Pancreas (tissue), 10 donors: Measurements from ENCODE around the gene GP1BB. TPM values are rescaled to one million over a fixed set of nuclear protein-coding genes. Genes with fewer than 3 reads are reported as not detected.
A peak's percentile ranks its signal among the peaks of the same experiment; 100 is the strongest.
"Not testable (repeated sequence)": the region's sequence is repeated elsewhere in the genome, so short reads cannot be mapped to it uniquely, and the experiment has no call there.

Experiments
- ATAC-seq, 4 donors: fragments of 200-7000 bp; cut with Tn5 transposase; one replicate each; pipeline versions ENCODE4 v1.8.0 to v1.9.1; 2020; ENCODE audit warnings: mild to moderate bottlenecking in 4 of 4, moderate library complexity in 4 of 4
- DNase-seq, 6 donors: peaks; one replicate each; pipeline ENCODE4 v3.0.0-alpha.2; 2020
- FAIRE-seq: peaks from 2 replicates; lab custom pipeline; 2012; peaks lifted over from hg19 to GRCh38; lab: Jason Lieb, UNC
- H3K27ac ChIP-seq, 4 donors: fragments of 200-600 bp; sonication (generic); 1 replicate in 3 of 4; 2 replicates in 1 of 4; pipeline versions ENCODE4 v1.5.0 to v1.8.0; 2020
- H3K27me3 ChIP-seq, 4 donors: fragments of 200-600 bp; one replicate each; pipeline ENCODE4 v1.8.0; 2021
- H3K36me3 ChIP-seq, 3 donors: fragments of 200-600 bp; sonication (generic) in 1 of 3; one replicate each; pipeline versions ENCODE4 v1.5.0 to v1.8.0; 2020 to 2021
- H3K4me1 ChIP-seq, 3 donors: fragments of 200-600 bp; one replicate each; pipeline ENCODE4 v1.8.0; 2021
- H3K4me3 ChIP-seq, 4 donors: fragments of 200-600 bp; sonication (generic) in 2 of 4; one replicate each; pipeline versions ENCODE4 v1.5.0 to v1.8.0; 2020 to 2021
- H3K9me3 ChIP-seq, 4 donors: fragments of 200-600 bp; one replicate each; pipeline ENCODE4 v1.8.0; 2021
- WGBS, 2 donors: extraction: QIAGEN DNeasy Blood & Tissue Kit; methylation state at CpG; one replicate each; pipeline ENCODE4 v1.1.7; 2013; 5-methylcytosine and 5-hydroxymethylcytosine counted together
- intact Hi-C, 3 donors: fragments of 100-400 bp; cut with DNase I; formaldehyde crosslinking; loops; one replicate each; pipeline versions ENCODE4 v1.11.1 to v1.14.2; 2022
- polyA plus RNA-seq, 2 donors: library from polyadenylated mRNA; stranded (reverse); fragments of 200-250 nt; gene quantifications; one replicate each; pipeline ENCODE4 v1.2.3, GENCODE V29; 2013
- total RNA-seq, 6 donors: library from RNA; stranded (reverse); fragmentation: NEBNext Ultra II Directional in 4 of 6; extraction: Animal tissue kit (Norgen Biotek cat#: 25700) in 4 of 6; gene quantifications; one replicate each; pipeline versions ENCODE4 v1.2.1 to v1.2.4, GENCODE V29; 2021 to 2023
- TF ChIP-seq, protein P1 (sequence below), 4 donors: fragments of 200-600 bp; sonication (generic) in 3 of 4; IDR thresholded peaks; one replicate each; pipeline versions ENCODE4 v1.5.0 to v1.8.0; 2021; ENCODE audit warnings: antibody characterized with exemption in 4 of 4
- donor health status: healthy with polysubstance abuse.
- donor health status: DM: no; HTN: no; CAD: no; lungs with moderate emphysema.
- donor health status: DM: no; HTN: no; CAD: no.
- donor health status: control.
- donor health status: control.
- donor health status: Bipolar disorder and iron deficiency.
- donor health status: DM: yes; HTN: yes; CAD: no.
- donor health status: DM: no; HTN: no; CAD: no.
- donor health status: DM: no; HTN: no; CAD: no.
- donor health status: DM: yes; HTN: yes; CAD: no.

Gene GP1BB
- total and polyA plus RNA-seq, 8 donors: 1.2 to 21.2 (median 1.5) TPM; not detected in 2

DNA sequence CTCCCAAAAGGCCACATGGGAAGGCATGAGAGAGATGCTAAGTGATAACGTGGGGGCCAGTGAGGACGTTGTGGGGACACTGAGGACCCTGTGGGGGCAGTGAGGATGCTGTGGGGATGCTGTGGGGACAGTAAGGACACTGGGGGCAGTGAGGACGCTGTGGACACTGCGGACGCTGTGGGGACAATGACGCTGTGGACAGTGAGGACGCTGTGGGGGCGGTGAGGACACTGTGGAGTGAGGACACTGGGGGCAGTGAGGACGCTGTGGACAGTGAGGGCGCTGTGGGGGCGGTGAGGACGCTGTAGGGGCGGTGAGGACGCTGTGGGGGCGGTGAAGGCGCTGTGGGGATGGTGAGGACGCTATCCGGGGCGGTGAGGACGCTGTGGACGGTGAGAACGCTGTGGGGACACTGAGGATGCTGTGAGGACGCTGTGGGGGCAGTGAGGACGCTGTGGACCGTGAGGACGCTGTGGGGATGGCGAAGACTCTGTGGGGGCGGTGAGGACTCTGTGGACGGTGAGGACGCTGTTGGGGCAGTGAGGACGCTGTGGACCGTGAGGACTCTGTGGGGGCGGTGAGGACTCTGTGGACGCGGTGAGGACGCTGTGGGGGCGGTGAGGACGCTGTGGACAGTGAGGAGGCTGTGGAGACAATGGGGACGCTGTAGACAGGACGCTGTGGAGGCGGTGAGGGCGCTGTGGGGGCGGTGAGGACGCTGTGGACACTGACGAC, 1.8 kb downstream of the GP1BB start:
- TF ChIP-seq, protein P1, sequence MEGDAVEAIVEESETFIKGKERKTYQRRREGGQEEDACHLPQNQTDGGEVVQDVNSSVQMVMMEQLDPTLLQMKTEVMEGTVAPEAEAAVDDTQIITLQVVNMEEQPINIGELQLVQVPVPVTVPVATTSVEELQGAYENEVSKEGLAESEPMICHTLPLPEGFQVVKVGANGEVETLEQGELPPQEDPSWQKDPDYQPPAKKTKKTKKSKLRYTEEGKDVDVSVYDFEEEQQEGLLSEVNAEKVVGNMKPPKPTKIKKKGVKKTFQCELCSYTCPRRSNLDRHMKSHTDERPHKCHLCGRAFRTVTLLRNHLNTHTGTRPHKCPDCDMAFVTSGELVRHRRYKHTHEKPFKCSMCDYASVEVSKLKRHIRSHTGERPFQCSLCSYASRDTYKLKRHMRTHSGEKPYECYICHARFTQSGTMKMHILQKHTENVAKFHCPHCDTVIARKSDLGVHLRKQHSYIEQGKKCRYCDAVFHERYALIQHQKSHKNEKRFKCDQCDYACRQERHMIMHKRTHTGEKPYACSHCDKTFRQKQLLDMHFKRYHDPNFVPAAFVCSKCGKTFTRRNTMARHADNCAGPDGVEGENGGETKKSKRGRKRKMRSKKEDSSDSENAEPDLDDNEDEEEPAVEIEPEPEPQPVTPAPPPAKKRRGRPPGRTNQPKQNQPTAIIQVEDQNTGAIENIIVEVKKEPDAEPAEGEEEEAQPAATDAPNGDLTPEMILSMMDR (IDR thresholded peaks at IDR 0.05): no peak
- FAIRE-seq (no peak), DNase-seq (no peak), ATAC-seq (no peak)
- Histone ChIP-seq H3K4me1 (peaks cover 0 to 6% (median 0%) of the 10 kb centered on the region in 3 donors), H3K9me3 (no peaks in the 10 kb centered on the region), H3K27me3 (no peaks in the 10 kb centered on the region), H3K27ac (no peak overlapping the region), H3K36me3 (no peaks in the 10 kb centered on the region), H3K4me3 (no peak overlapping the region)
- intact Hi-C loops: no loop called here
- 66 to 69% methylated on average over 45 of the region's 45 CpGs for WGBS, 2 donors

DNA sequence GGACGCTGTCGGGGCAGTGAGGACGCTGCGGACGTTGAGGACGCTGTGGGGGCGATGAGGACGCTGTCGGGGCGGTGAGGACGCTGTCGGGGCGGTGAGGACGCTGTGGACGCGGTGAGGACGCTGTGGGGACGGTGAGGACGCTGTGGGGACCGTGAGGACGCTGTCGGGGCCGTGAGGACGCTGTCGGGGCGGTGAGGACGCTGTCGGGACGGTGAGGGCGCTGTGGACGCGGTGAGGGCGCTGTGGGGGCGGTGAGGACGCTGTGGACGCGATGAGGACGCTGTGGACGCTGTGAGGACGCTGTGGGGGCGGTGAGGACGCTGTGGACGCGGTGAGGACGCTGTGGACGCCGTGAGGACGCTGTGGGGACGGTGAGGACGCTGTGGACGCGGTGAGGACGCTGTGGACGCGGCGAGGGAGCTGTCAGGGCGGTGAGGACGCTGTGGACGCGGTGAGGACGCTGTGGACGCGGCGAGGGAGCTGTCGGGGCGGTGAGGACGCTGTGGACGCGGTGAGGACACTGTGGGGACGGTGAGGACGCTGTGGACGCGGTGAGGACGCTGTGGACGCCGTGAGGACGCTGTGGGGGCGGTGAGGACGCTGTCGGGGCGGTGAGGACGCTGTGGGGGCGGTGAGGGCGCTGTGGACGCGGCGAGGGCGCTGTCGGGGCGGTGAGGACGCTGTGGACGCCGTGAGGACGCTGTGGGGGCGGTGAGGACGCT, 2.9 kb downstream of the GP1BB start:
- ATAC-seq, H3K4me1 ChIP-seq, FAIRE-seq, H3K36me3 ChIP-seq, H3K27ac ChIP-seq, DNase-seq, H3K9me3 ChIP-seq, H3K4me3 ChIP-seq, intact Hi-C loops, H3K27me3 ChIP-seq: not testable (repeated sequence)
- 76 to 78% methylated on average over 96 of the region's 96 CpGs for WGBS, 2 donors

DNA sequence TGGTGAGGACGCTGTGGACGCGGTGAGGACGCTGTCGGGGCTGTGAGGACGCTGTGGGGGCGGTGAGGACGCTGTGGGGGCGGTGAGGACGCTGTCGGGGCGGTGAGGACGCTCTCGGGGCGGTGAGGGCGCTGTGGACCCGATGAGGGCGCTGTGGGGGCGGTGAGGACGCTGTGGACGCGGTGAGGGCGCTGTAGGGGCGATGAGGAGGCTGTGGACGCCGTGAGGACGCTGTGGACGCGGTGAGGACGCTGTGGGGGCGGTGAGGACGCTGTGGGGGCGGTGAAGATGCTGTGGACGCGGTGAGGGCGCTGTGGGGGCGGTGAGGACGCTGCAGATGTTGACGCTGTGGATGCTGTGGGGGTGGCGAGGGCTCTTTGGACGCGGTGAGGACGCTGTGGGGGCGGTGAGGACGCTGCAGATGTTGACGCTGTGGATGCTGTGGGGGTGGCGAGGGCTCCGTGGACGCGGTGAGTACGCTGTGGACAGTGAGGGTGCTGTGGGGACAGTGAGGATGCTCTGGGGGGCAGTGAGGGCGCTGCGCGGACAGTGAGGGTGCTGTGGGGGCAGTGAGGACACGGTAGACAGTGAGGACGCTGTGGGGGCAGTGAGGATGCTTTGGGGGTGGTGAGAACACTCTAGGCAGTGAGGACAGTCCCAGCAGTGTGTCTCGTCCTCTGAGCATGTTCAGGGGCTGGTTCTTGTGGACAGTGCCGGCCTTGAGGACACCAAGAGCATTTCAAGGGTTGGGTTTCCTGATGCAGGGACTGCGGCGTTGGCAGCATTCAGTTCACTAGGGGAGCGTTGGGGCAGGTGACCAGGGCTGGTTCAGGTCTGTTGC, 4.2 kb downstream of the GP1BB start:
- FAIRE-seq: no peak
- 67 to 71% methylated on average over 61 of the region's 61 CpGs for WGBS, 2 donors
- intact Hi-C loops: no loop called here
- Histone ChIP-seq H3K36me3 (no peaks in the 10 kb centered on the region), H3K27me3 (no peaks in the 10 kb centered on the region), H3K4me1 (peaks cover 0 to 10% (median 0%) of the 10 kb centered on the region in 3 donors), H3K9me3 (no peaks in the 10 kb centered on the region), H3K27ac (no peak overlapping the region), H3K4me3 (no peak overlapping the region)
- DNase-seq: no peak
- TF ChIP-seq, protein P1 (IDR thresholded peaks at IDR 0.05): no peak
- no peak for ATAC-seq

DNA sequence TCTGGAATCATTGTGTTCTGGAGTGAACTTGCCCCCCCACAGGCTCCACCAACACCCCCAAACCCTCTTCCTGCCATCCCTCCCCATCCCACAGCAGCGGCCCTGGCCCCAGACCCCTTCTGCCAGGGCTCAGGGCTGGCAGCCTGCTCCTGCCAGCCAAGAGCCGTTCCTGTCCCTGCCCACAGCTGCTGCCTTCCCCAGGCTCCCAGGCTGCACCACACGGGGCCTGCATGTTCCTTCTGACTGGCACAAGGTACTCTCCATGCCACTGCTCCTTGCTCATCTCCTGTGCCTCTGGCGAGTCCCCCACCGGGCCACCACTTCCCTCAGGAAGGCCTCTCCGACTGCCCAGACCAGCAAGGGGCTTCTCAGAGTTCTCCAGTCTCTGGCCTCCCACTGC, 4.9 kb downstream of the GP1BB start:
- Histone ChIP-seq H3K27me3 (no peaks in the 10 kb centered on the region), H3K27ac (no peak overlapping the region), H3K9me3 (no peaks in the 10 kb centered on the region), H3K36me3 (no peaks in the 10 kb centered on the region), H3K4me3 (no peak overlapping the region), H3K4me1 (peaks cover 0 to 7% (median 0%) of the 10 kb centered on the region in 3 donors)
- peak in 5 of 6 donors; percentile 60 to 88 (median 70) for DNase-seq
- intact Hi-C loops: no loop called here
- WGBS, 2 donors: 43 to 47% methylated on average over 6 of the region's 6 CpGs
- ATAC-seq: peak; percentile 26 to 50 (median 44)
- TF ChIP-seq, protein P1 (IDR thresholded peaks at IDR 0.05): no peak
- no peak for FAIRE-seq

DNA sequence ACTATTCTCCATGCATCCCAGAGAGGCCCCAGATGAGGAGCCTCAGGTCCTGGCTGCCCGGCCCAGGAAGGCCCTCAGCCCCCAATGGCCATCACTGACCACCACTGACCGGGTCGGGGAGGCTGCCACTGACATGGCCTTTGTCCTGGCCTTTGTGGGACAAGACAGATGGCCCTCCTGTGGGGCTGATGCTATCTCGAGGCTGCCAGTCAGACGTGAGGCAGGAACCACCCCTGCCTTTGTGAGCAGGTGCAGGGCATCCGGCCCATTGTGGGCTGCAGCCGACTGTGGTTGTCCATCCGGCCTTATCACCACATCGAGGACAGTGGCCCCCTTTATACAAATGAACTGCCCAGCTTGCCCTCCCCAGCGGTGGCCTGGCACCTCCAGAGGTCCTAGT, 5.5 kb downstream of the GP1BB start:
- DNase-seq: no peak
- no peak for ATAC-seq
- Histone ChIP-seq H3K36me3 (no peaks in the 10 kb centered on the region), H3K27ac (no peak overlapping the region), H3K4me3 (no peak overlapping the region), H3K4me1 (peaks cover 0 to 4% (median 0%) of the 10 kb centered on the region in 3 donors), H3K27me3 (no peaks in the 10 kb centered on the region), H3K9me3 (no peaks in the 10 kb centered on the region)
- TF ChIP-seq, protein P1 (IDR thresholded peaks at IDR 0.05): no peak
- FAIRE-seq: no peak
- WGBS, 2 donors: 68 to 72% methylated on average over 10 of the region's 10 CpGs
- intact Hi-C loops: no loop called here
